Chondrocyte (in vitro differentiated cells): ENCODE measurements around the gene TPRA1. TPM values are rescaled to one million over a fixed set of nuclear protein-coding genes. Genes with fewer than 3 reads are reported as not detected.

Source experiments
- DNase-seq: peaks from one replicate; pipeline ENCODE4 v3.0.0; 2021; ENCODE audit warnings: mixed read lengths, low spot score
- H3K27ac Mint-ChIP-seq: one replicate; pipeline ENCODE4 v1.8.0; 2021; ENCODE audit warnings: mild to moderate bottlenecking, moderate library complexity, mixed read lengths; ENCODE audit not compliant: unreplicated experiment
- H3K27me3 Mint-ChIP-seq: 2 replicates; pipeline ENCODE4 v1.8.0; 2021; ENCODE audit warnings: low read depth, mixed read lengths
- H3K36me3 Mint-ChIP-seq: 2 replicates; pipeline ENCODE4 v1.8.0; 2021; ENCODE audit warnings: low read depth, mixed read lengths
- H3K4me1 Mint-ChIP-seq: 2 replicates; pipeline ENCODE4 v1.8.0; 2021; ENCODE audit warnings: low read depth, mild to moderate bottlenecking, mixed read lengths
- H3K4me3 Mint-ChIP-seq: one replicate; pipeline ENCODE4 v1.8.0; 2021; ENCODE audit warnings: mild to moderate bottlenecking, moderate library complexity, mixed read lengths; ENCODE audit not compliant: unreplicated experiment
- H3K9me3 Mint-ChIP-seq: 2 replicates; pipeline ENCODE4 v1.8.0; 2021; ENCODE audit warnings: low read depth, mixed read lengths
- total RNA-seq: library from RNA; stranded (reverse); gene quantifications from 3 replicates; pipeline ENCODE4 v1.2.1, GENCODE V29; 2021
- TF ChIP-seq, protein P1 (sequence below): fragments of 200-600 bp; sonication (generic); IDR thresholded peaks from 2 replicates; pipeline ENCODE4 v1.5.0; 2021; ENCODE audit warnings: antibody characterized with exemption, mild to moderate bottlenecking, moderate library complexity

TPRA1 gene
- total RNA-seq, 1 donor from 2014 or later, result 37.2 TPM

DNA sequence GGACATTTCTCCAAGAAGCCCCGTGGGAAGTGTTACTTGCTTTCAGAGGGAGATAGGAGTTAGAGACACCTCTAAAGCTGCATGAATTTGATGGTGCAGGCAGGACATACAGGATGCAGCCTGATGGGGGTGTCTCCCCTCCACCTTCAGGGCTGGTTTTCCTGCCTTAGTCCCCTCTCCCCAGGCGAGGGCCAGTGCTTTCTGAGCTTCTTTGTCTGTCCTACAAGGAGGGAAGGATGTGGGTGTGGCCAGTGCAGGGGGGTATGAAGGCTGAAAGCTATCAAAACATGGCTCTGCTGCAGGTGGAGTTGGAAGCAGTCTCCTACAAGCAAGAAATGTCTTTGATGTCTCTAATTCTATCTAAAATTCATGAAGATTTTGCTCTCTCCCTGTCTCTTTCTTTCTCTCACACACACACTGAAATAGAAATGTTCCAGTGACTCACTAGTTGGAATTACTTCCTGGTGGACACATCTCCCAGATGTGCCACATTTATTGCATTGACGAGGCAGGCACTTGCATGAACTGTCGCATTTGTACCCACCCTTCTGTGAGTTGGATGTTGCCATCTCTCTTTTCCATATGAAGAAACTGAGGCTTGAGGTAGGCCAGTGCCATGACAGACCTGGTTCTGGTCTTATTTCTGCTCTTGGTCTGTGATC is 24.5 kb upstream of the TPRA1 start:
- no peak for DNase-seq
- TF ChIP-seq, protein P1, sequence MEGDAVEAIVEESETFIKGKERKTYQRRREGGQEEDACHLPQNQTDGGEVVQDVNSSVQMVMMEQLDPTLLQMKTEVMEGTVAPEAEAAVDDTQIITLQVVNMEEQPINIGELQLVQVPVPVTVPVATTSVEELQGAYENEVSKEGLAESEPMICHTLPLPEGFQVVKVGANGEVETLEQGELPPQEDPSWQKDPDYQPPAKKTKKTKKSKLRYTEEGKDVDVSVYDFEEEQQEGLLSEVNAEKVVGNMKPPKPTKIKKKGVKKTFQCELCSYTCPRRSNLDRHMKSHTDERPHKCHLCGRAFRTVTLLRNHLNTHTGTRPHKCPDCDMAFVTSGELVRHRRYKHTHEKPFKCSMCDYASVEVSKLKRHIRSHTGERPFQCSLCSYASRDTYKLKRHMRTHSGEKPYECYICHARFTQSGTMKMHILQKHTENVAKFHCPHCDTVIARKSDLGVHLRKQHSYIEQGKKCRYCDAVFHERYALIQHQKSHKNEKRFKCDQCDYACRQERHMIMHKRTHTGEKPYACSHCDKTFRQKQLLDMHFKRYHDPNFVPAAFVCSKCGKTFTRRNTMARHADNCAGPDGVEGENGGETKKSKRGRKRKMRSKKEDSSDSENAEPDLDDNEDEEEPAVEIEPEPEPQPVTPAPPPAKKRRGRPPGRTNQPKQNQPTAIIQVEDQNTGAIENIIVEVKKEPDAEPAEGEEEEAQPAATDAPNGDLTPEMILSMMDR, result no peak
- Mint-ChIP-seq H3K9me3 (no peaks in the 10 kb centered on the region), H3K36me3 (peaks cover 25% of the 10 kb centered on the region), H3K27ac (no peak overlapping the region), H3K27me3 (no peaks in the 10 kb centered on the region), H3K4me1 (peaks cover 27% of the 10 kb centered on the region), H3K4me3 (no peak overlapping the region)

DNA sequence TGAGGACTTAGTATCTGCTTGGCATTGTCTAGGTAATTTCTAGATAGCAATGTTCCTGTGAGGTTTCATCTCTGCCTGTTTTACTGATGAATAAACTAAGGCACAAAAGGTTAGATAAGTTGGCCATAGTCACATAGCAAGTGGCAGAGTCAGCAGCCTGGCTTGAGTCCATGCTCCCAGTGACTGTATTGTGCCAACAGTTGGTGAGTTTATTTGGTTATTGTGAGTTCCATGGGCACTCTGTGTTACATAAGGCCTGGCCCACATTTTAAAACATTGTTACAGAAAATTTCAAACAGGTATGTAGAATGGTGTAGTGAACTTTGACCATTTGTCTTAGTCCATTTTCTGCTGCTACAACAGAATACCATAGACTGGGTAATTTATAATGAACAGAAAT is 22.9 kb upstream of the TPRA1 start:
- TF ChIP-seq, protein P1, result no peak
- peak overlapping the region; percentile 76 for H3K27ac Mint-ChIP-seq
- no peak overlapping the region for H3K4me3 Mint-ChIP-seq
- H3K36me3 Mint-ChIP-seq, result peaks cover 25% of the 10 kb centered on the region
- peaks cover 27% of the 10 kb centered on the region for H3K4me1 Mint-ChIP-seq
- no peaks in the 10 kb centered on the region for H3K27me3 Mint-ChIP-seq
- DNase-seq, result no peak
- no peaks in the 10 kb centered on the region for H3K9me3 Mint-ChIP-seq

DNA sequence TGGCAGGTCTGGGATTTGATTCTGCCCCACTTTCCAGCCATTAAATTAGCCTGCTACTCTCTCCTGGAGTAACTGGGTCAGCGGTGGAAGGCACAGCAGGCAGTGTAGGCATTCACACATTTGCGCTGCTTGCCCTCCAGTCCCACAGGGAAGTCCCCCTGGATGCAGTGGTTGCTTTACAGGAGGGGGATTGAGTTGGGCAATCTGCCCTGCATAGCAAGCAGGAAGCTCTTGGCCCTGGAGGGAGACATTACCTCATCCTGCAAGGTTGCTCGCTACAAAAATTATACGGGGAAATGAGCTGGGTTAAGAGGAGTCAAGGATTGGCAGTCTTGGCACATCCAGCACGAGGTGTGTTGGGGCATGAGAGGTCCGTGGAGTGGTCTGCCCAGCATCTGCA is 22.4 kb upstream of the TPRA1 start:
- peaks cover 26% of the 10 kb centered on the region for H3K36me3 Mint-ChIP-seq
- TF ChIP-seq, protein P1, result no peak

DNA sequence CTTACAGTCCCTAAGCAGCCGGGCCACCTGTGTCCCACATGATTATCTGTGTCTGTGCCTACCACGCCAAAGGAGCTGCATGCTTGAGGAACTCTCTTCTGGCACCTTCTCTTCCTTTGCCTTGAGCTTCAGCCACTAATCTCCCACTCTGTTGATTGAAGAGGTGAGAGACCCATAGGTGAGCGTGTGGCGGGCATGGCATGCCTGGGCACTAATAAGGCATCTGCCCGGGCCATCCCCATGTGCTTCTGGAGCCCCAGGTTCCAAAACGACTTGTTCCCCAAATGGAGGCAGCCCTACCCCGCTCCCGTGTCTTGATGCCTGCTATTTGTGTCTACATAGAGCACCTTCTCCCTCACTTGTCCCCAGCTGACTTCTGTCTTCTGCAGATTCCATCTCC is 20.7 kb upstream of the TPRA1 start:
- DNase-seq, result peak; percentile 57
- Mint-ChIP-seq H3K36me3 (peaks cover 22% of the 10 kb centered on the region), H3K27ac (no peak overlapping the region), H3K27me3 (no peaks in the 10 kb centered on the region), H3K9me3 (no peaks in the 10 kb centered on the region), H3K4me3 (no peak overlapping the region), H3K4me1 (peaks cover 27% of the 10 kb centered on the region)
- TF ChIP-seq, protein P1, result no peak

More for the DNA sequence above, 22.4 kb upstream of the TPRA1 start:
- peak; percentile 21 for DNase-seq
- no peaks in the 10 kb centered on the region for H3K27me3 Mint-ChIP-seq
- H3K4me3 Mint-ChIP-seq, result no peak overlapping the region
- H3K4me1 Mint-ChIP-seq, result peaks cover 27% of the 10 kb centered on the region
- no peaks in the 10 kb centered on the region for H3K9me3 Mint-ChIP-seq
- H3K27ac Mint-ChIP-seq, result peak overlapping the region; percentile 76

DNA sequence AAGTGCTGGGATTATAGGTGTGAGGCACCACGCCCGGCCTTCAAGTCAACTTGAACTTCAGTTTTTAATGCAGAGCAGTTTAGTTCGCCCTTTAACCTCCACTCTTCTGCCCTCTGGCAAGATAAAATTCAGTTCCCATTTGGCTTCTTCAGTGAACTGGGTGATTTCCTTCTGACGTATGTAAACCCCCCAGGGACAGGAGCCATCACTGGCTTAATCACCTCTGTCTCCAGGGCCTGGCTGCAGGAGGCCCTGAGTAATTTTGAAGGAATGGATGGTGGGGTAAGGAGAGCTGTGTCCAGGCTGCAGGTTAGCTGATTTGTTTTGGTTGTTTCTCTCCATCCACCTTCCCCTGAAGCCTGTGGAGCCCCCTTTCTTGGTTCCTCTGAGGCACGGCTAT is 19.6 kb upstream of the TPRA1 start:
- TF ChIP-seq, protein P1, result no peak
- Mint-ChIP-seq H3K9me3 (no peaks in the 10 kb centered on the region), H3K27me3 (no peaks in the 10 kb centered on the region), H3K27ac (no peak overlapping the region), H3K4me3 (no peak overlapping the region), H3K36me3 (peaks cover 28% of the 10 kb centered on the region), H3K4me1 (peaks cover 17% of the 10 kb centered on the region)
- peak; percentile 29 for DNase-seq
